Measurements from ENCODE around the gene CHTF18. TPM values are rescaled to one million over a fixed set of nuclear protein-coding genes. Genes with fewer than 3 reads are reported as not detected.
A peak's percentile ranks its signal among the peaks of the same experiment; 100 is the strongest.

CHTF18 gene
- total RNA-seq, 6 donors from 2014 or later = 4.1 to 39.8 (median 17.9) TPM

- peaks cover 0 to 27% (median 11%) of the 10 kb centered on the region in 4 donors for H3K27me3 ChIP-seq
- ATAC-seq (ENCODE audit: low FRiP score in 2 of 2) (no peak), DNase-seq (peak in 1 of 2 donors; percentile 77)
- TF ChIP-seq POLR2A (IDR thresholded peaks at IDR 0.05) = no peak
- TF ChIP-seq CTCF (IDR thresholded peaks at IDR 0.05) = no peak
- H3K27ac ChIP-seq = no peak overlapping the region
- H3K9me3 ChIP-seq = no peaks in the 10 kb centered on the region
- WGBS, 2 donors = 71 to 76% methylated on average over 16 to 33 of the region's 33 CpGs
- no peak overlapping the region for H3K4me3 ChIP-seq
- H3K4me1 ChIP-seq = peaks cover 2 to 26% (median 4%) of the 10 kb centered on the region in 4 donors
- no peaks in the 10 kb centered on the region for H3K36me3 ChIP-seq
Observed at GRCh38 chr16:802914-803753, 14.7 kb downstream of the CHTF18 start.

GRCh38 chr16:803754-804080 is 15.3 kb downstream of the CHTF18 start:
- ATAC-seq (ENCODE audit: low FRiP score in 2 of 2) (no peak), DNase-seq (no peak)
- no peak overlapping the region for H3K27ac ChIP-seq
- H3K27me3 ChIP-seq = peaks cover 0 to 27% (median 11%) of the 10 kb centered on the region in 4 donors
- peaks cover 6 to 32% (median 8%) of the 10 kb centered on the region in 4 donors for H3K4me1 ChIP-seq
- no peak for TF ChIP-seq POLR2AphosphoS5 (IDR thresholded peaks at IDR 0.05)
- TF ChIP-seq CTCF (IDR thresholded peaks at IDR 0.05) = no peak
- no peak for TF ChIP-seq EP300 (IDR thresholded peaks at IDR 0.05)
- TF ChIP-seq POLR2A (IDR thresholded peaks at IDR 0.05) = no peak
- no peaks in the 10 kb centered on the region for H3K9me3 ChIP-seq
- H3K36me3 ChIP-seq = no peaks in the 10 kb centered on the region
- no peak overlapping the region for H3K4me3 ChIP-seq
- 39 to 41% methylated on average over 7 to 8 of the region's 8 CpGs for WGBS, 2 donors

GRCh38 chr16:804193-805048 is 16.0 kb downstream of the CHTF18 start:
- 44 to 70% methylated on average over 22 to 33 of the region's 33 CpGs for WGBS, 2 donors
- peak in 1 of 2 donors; percentile 56 for DNase-seq
- Histone ChIP-seq H3K4me1 (peaks cover 6 to 33% (median 8%) of the 10 kb centered on the region in 4 donors), H3K36me3 (no peaks in the 10 kb centered on the region), H3K9me3 (no peaks in the 10 kb centered on the region), H3K27me3 (peaks cover 0 to 25% (median 11%) of the 10 kb centered on the region in 4 donors), H3K27ac (no peak overlapping the region), H3K4me3 (no peak overlapping the region)
- TF ChIP-seq CTCF (IDR thresholded peaks at IDR 0.05) (no peak), POLR2AphosphoS5 (IDR thresholded peaks at IDR 0.05) (no peak), POLR2A (IDR thresholded peaks at IDR 0.05) (no peak), EP300 (IDR thresholded peaks at IDR 0.05) (no peak)
- no peak for ATAC-seq (ENCODE audit: low FRiP score in 2 of 2)

- H3K4me1 ChIP-seq = peaks cover 6 to 28% (median 8%) of the 10 kb centered on the region in 4 donors
- H3K36me3 ChIP-seq = no peaks in the 10 kb centered on the region
- H3K9me3 ChIP-seq = no peaks in the 10 kb centered on the region
- 72 to 95% methylated on average over 8 to 10 of the region's 17 CpGs for WGBS, 2 donors
- DNase-seq (peak in 1 of 2 donors; percentile 71), ATAC-seq (ENCODE audit: low FRiP score in 2 of 2) (no peak)
- no peak overlapping the region for H3K27ac ChIP-seq
- TF ChIP-seq EP300 (IDR thresholded peaks at IDR 0.05) (no peak), CTCF (IDR thresholded peaks at IDR 0.05) (no peak), POLR2AphosphoS5 (IDR thresholded peaks at IDR 0.05) (no peak), POLR2A (IDR thresholded peaks at IDR 0.05) (no peak)
- H3K4me3 ChIP-seq = no peak overlapping the region
- H3K27me3 ChIP-seq = peaks cover 0 to 15% (median 6%) of the 10 kb centered on the region in 4 donors
Observed at GRCh38 chr16:805474-805873, 17.1 kb downstream of the CHTF18 start.
